ENCODE data around the gene MCAT. TPM values are rescaled to one million over a fixed set of nuclear protein-coding genes. Genes with fewer than 3 reads are reported as not detected.

MCAT gene
- total RNA-seq, 1 donor from 2014 or later, result 12.7 TPM

- no peak overlapping the region for H3K4me3 Mint-ChIP-seq (ENCODE audit: unreplicated experiment)
- no peak for TF ChIP-seq CTCF (IDR thresholded peaks at IDR 0.05; ENCODE audit: partially characterized antibody, unreplicated experiment)
- no peak for DNase-seq
- H3K36me3 Mint-ChIP-seq (ENCODE audit: unreplicated experiment), result no peaks in the 10 kb centered on the region
- H3K4me1 Mint-ChIP-seq (ENCODE audit: low read depth, unreplicated experiment), result peaks cover 1% of the 10 kb centered on the region
- peaks cover 4% of the 10 kb centered on the region for H3K27me3 Mint-ChIP-seq (ENCODE audit: unreplicated experiment)
- no peaks in the 10 kb centered on the region for H3K9me3 Mint-ChIP-seq (ENCODE audit: unreplicated experiment)
- H3K27ac Mint-ChIP-seq (ENCODE audit: unreplicated experiment), result no peak overlapping the region
Measured at GRCh38 chr22:43153899-43154298, 10.7 kb upstream of the MCAT start.

- Mint-ChIP-seq H3K27me3 (ENCODE audit: unreplicated experiment) (peaks cover 4% of the 10 kb centered on the region), H3K27ac (ENCODE audit: unreplicated experiment) (no peak overlapping the region), H3K36me3 (ENCODE audit: unreplicated experiment) (no peaks in the 10 kb centered on the region), H3K4me3 (ENCODE audit: unreplicated experiment) (no peak overlapping the region), H3K9me3 (ENCODE audit: unreplicated experiment) (peaks cover 1% of the 10 kb centered on the region), H3K4me1 (ENCODE audit: low read depth, unreplicated experiment) (peaks cover 1% of the 10 kb centered on the region)
- DNase-seq, result no peak
- no peak for TF ChIP-seq CTCF (IDR thresholded peaks at IDR 0.05; ENCODE audit: partially characterized antibody, unreplicated experiment)
Measured at GRCh38 chr22:43152357-43153071, 9.3 kb upstream of the MCAT start.

- no peak for TF ChIP-seq CTCF (IDR thresholded peaks at IDR 0.05; ENCODE audit: partially characterized antibody, unreplicated experiment)
- H3K36me3 Mint-ChIP-seq (ENCODE audit: unreplicated experiment), result no peaks in the 10 kb centered on the region
- H3K4me1 Mint-ChIP-seq (ENCODE audit: low read depth, unreplicated experiment), result peaks cover 1% of the 10 kb centered on the region
- no peak overlapping the region for H3K4me3 Mint-ChIP-seq (ENCODE audit: unreplicated experiment)
- peaks cover 2% of the 10 kb centered on the region for H3K9me3 Mint-ChIP-seq (ENCODE audit: unreplicated experiment)
- peaks cover 3% of the 10 kb centered on the region for H3K27me3 Mint-ChIP-seq (ENCODE audit: unreplicated experiment)
- DNase-seq, result no peak
- H3K27ac Mint-ChIP-seq (ENCODE audit: unreplicated experiment), result no peak overlapping the region
Measured at GRCh38 chr22:43152003-43152356, 8.8 kb upstream of the MCAT start.

- Mint-ChIP-seq H3K9me3 (ENCODE audit: unreplicated experiment) (peaks cover 2% of the 10 kb centered on the region), H3K27ac (ENCODE audit: unreplicated experiment) (no peak within 1 kb of the TSS)
Measured at GRCh38 chr22:43151251-43152002, 8.2 kb upstream of the MCAT start, which contains the start of gene TSPO. TSPO (plus strand) TSS chr22:43151559; CDS start chr22:43159239, 7,680 bp downstream.

More at GRCh38 chr22:43151251-43152002, 8.2 kb upstream of the MCAT start, which contains the start of gene TSPO:
- peak; percentile 45 for DNase-seq
- no peak for TF ChIP-seq CTCF (IDR thresholded peaks at IDR 0.05; ENCODE audit: partially characterized antibody, unreplicated experiment)
- Mint-ChIP-seq H3K36me3 (ENCODE audit: unreplicated experiment) (no peaks in the 10 kb centered on the region), H3K27me3 (ENCODE audit: unreplicated experiment) (peaks cover 3% of the 10 kb centered on the region), H3K4me1 (ENCODE audit: low read depth, unreplicated experiment) (peaks cover 1% of the 10 kb centered on the region), H3K4me3 (ENCODE audit: unreplicated experiment) (peak within 1 kb of the TSS; percentile 70)
